Measurements from ENCODE around the gene NCKAP5.

Gene NCKAP5

DNA sequence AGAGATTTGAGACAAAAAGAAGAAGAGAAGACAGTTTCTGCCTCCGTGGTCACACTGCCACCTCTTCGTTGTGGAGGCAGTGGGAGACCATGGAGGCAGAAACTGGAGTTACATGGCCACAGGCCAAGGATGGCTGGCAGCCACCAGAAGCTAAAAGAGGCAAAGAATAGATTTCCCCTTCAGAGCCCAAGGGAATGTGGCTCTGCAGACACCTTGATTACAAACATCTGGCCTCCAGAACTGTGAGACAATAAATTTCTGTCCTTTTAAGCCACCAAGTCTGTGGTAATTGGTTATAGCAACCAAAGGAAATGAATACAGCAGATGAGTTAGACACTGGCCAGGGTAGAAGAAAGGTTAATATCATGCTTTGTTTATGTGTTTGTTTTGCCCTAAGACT lies 477.9 kb downstream of the NCKAP5 start:
- no peak for DNase-seq (ENCODE audit: low read depth in 2 of 2)

GRCh38 chr2:133086176-133086575 lies 482.1 kb downstream of the NCKAP5 start:
- DNase-seq (ENCODE audit: low read depth in 2 of 2): no peak

DNA sequence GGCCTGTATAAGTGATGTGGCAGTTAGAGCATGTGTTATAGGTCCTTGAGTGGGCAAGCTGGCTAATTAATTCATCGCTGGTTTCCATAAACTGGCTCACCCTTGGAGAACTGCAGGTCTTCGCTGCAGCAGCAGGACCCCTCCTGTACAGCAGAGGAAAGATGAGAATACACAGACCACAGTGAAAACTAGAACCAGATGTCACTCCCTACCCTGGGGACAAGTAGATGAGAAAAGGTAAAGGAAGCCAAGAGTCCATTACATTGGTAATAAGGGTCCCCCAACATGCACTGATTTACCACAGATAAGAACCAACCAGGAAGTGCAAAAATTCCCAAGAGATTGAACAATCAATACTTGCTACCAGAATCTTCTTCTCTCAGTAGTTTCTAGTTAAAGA lies 482.6 kb downstream of the NCKAP5 start:
- DNase-seq (ENCODE audit: low read depth in 2 of 2): no peak

- DNase-seq (ENCODE audit: low read depth in 2 of 2): no peak
These were observed 486.2 kb downstream of the NCKAP5 start for GRCh38 chr2:133082034-133082433.

- DNase-seq (ENCODE audit: low read depth in 2 of 2): no peak
These were observed 487.4 kb downstream of the NCKAP5 start for GRCh38 chr2:133080822-133081221.

GRCh38 chr2:133078667-133079411 lies 489.4 kb downstream of the NCKAP5 start:
- DNase-seq (ENCODE audit: low read depth in 2 of 2): no peak

DNA sequence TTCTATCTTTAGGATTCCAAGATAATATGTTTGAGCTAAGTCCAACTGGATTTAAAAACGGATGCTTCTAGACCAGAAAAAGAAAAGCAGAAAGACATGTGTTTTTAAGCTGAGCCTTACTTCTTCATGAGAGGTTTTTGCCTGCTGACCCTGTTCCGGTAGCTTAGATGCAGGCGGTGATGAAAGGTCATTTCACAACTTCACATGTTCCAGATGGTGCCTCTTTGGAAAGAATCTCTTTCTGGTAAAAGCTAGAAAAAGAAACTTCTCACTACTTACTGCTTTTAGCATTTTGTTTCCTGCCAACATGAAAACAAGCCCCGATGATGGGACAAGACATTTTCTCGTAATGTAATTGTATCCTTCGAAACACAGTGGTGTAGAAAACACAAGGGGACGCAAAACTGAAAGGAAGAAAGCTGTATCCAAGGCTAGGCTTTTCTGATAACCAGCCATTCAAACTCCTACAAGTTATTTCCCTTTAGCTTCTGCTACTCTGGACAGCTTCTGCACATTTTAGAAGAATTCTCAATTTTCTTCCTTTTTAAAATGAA lies 490.9 kb downstream of the NCKAP5 start:
- DNase-seq (ENCODE audit: low read depth in 2 of 2): no peak

- DNase-seq (ENCODE audit: low read depth in 2 of 2): no peak
These were observed 495.2 kb downstream of the NCKAP5 start for GRCh38 chr2:133072837-133073694.

DNA sequence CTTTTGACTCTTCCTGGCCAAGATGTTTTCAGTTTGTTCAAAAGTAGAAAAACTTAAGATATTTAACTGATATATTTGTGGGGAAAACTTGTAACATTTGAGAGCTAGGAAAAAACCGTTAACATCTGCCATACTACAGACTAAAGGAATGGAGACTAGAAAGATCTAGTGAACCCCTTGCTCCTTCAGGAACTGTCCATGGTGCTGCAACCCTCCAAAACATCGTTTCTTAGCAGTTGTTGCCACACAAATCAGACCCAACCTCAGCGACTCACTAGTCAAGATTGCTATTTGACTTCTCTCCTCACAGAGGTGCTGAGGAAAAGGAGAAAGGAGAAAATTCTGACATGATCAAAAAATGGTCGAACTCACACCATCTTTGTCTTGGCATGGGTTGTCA lies 504.5 kb downstream of the NCKAP5 start:
- no peak for DNase-seq (ENCODE audit: low read depth in 2 of 2)

- no peak for DNase-seq (ENCODE audit: low read depth in 2 of 2)
These were observed 505.2 kb downstream of the NCKAP5 start for GRCh38 chr2:133062931-133063665.

DNA sequence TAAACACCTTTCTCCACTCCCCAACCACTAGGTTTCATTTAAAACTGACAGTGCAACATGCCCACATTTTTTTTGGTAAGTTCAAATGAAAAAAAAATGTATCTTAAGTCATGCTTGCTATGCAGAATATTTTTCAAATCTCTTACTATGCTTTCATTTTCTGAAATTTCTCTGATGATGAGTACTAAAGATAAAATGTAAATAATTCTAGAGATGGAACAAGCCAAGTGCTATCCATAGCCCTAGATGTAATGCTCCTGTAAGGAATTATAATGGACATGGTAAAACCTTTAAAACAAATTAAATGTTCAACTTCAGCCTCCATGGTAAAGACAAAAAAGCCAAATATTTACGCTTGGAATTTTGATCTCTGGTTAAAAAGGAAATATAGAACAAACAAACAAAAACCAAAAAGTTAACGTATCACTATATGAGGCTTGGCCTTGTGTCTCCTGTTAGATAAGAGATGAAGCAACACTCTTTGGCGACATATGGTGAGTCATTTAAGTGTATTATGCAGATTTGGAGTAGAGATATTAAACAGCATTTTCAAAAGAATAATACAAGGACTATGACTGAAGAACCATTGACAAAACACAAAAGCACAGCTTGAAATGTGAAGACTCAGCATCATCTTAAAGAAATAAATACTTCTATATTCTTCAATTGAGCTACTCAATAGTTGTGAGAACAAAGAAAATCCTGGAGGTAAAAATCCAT lies 506.2 kb downstream of the NCKAP5 start:
- no peak for DNase-seq (ENCODE audit: low read depth in 2 of 2)

- DNase-seq (ENCODE audit: low read depth in 2 of 2): no peak
These were observed 514.0 kb downstream of the NCKAP5 start for GRCh38 chr2:133054297-133054696.

DNA sequence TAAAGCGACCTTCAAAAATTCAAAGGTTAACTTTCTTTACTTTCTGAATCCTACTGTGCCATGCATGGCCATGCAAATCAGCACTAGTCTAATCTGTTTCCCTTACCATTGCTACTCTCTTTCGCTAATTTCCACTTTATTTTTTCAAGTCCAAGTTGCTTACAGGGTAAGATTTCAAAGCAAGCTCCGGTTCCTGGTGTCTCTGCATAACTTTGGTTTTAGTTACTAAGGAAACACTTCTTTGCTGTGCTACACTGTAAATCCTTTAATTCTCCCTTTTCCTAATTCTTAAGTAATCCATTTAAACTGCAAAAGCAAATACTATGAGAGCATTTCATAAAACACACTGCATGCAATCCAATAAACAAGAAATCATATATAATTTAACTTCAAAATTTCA lies 514.7 kb downstream of the NCKAP5 start:
- no peak for DNase-seq (ENCODE audit: low read depth in 2 of 2)

GRCh38 chr2:133045787-133046186 lies 522.5 kb downstream of the NCKAP5 start:
- DNase-seq (ENCODE audit: low read depth in 2 of 2): no peak

- DNase-seq (ENCODE audit: low read depth in 2 of 2): no peak
These were observed 523.7 kb downstream of the NCKAP5 start for GRCh38 chr2:133044556-133044955.

GRCh38 chr2:133040170-133040569 lies 528.1 kb downstream of the NCKAP5 start:
- DNase-seq (ENCODE audit: low read depth in 2 of 2): no peak

- DNase-seq (ENCODE audit: low read depth in 2 of 2): no peak
These were observed 528.7 kb downstream of the NCKAP5 start for GRCh38 chr2:133039531-133039930.

- DNase-seq (ENCODE audit: low read depth in 2 of 2): no peak
These were observed 541.6 kb downstream of the NCKAP5 start for GRCh38 chr2:133026536-133027177.

DNA sequence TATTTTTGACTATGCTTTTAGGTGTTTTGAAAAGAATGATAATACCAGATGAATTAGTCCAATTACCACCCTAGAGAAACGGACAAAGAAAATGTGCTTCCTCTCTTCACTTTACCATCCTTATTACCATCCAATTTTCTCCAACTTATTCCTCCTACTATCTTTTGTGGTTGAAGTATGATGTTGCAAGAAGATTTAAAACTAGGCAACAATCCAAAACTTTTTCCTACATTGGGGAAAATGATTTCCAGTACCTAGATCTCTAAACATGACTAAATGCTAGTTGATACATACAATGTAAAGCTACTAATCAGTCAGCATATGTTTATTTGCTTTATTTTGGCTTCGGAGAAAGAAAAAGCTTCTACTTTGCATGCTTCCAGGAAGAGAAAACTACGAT lies 543.3 kb downstream of the NCKAP5 start:
- DNase-seq (ENCODE audit: low read depth in 2 of 2): no peak

GRCh38 chr2:133012847-133013734 lies 555.2 kb downstream of the NCKAP5 start:
- DNase-seq (ENCODE audit: low read depth in 2 of 2): no peak

Data from stimulated activated CD8-positive, alpha-beta memory T cell treated with anti-CD3 and anti-CD28 coated beads, Interleukin-15, amount 100 ng/mL, for 48 hours (primary cell).